Fibroblast of skin of abdomen (primary cell): ENCODE measurements around the gene PPFIBP2.
A peak's percentile ranks its signal among the peaks of the same experiment; 100 is the strongest.

ENCODE experiments used
- DNase-seq: peaks from one replicate; pipeline ENCODE4 v3.0.0-alpha.2; 2013

PPFIBP2 gene

GRCh38 chr11:7579361-7579791, 65.6 kb downstream of the PPFIBP2 start:
- peak; percentile 48 for DNase-seq

GRCh38 chr11:7581021-7581590, 67.3 kb downstream of the PPFIBP2 start:
- DNase-seq: no peak

GRCh38 chr11:7582338-7582985, 68.7 kb downstream of the PPFIBP2 start:
- no peak for DNase-seq

- no peak for DNase-seq
Observed at GRCh38 chr11:7583248-7583647, 69.4 kb downstream of the PPFIBP2 start.

- no peak for DNase-seq
Observed at GRCh38 chr11:7584910-7585309, 71.1 kb downstream of the PPFIBP2 start.

GRCh38 chr11:7585816-7586215, 72.0 kb downstream of the PPFIBP2 start:
- no peak for DNase-seq

- no peak for DNase-seq
Observed at GRCh38 chr11:7586376-7586775, 72.6 kb downstream of the PPFIBP2 start.

GRCh38 chr11:7587712-7588111, 73.9 kb downstream of the PPFIBP2 start:
- DNase-seq: no peak

- DNase-seq: no peak
Observed at GRCh38 chr11:7589861-7590260, 76.1 kb downstream of the PPFIBP2 start.

- no peak for DNase-seq
Observed at GRCh38 chr11:7590529-7590928, 76.7 kb downstream of the PPFIBP2 start.

GRCh38 chr11:7591107-7591894, 77.5 kb downstream of the PPFIBP2 start:
- DNase-seq: no peak

- DNase-seq: no peak
Observed at GRCh38 chr11:7591987-7592386, 78.2 kb downstream of the PPFIBP2 start.

GRCh38 chr11:7592711-7593110, 78.9 kb downstream of the PPFIBP2 start:
- DNase-seq: no peak

GRCh38 chr11:7593481-7593880, 79.7 kb downstream of the PPFIBP2 start:
- DNase-seq: no peak

GRCh38 chr11:7595016-7595866, 81.4 kb downstream of the PPFIBP2 start:
- DNase-seq: peak; percentile 38

- DNase-seq: no peak
Observed at GRCh38 chr11:7595951-7596350, 82.2 kb downstream of the PPFIBP2 start.

- DNase-seq: no peak
Observed at GRCh38 chr11:7596975-7597391, 83.2 kb downstream of the PPFIBP2 start.

- no peak for DNase-seq
Observed at GRCh38 chr11:7597620-7598019, 83.8 kb downstream of the PPFIBP2 start.

- DNase-seq: no peak
Observed at GRCh38 chr11:7599209-7599608, 85.4 kb downstream of the PPFIBP2 start.

GRCh38 chr11:7600205-7600775, 86.5 kb downstream of the PPFIBP2 start:
- DNase-seq: peak; percentile 53

GRCh38 chr11:7603031-7603781, 89.4 kb downstream of the PPFIBP2 start:
- DNase-seq: peak; percentile 75
